HUES64 (cell line): ENCODE measurements around the gene NID2.

Source experiments
- H3K27ac ChIP-seq: 2 replicates; pipeline ENCODE4 v1.7.0; 2013; ENCODE audit warnings: low read depth, low read length, inconsistent platforms
- H3K27me3 ChIP-seq: 2 replicates; pipeline ENCODE4 v1.6.1; 2013; ENCODE audit warnings: mild to moderate bottlenecking, low read length; ENCODE audit not compliant: insufficient read depth
- H3K36me3 ChIP-seq: 2 replicates; pipeline ENCODE4 v1.6.1; 2013; ENCODE audit warnings: mild to moderate bottlenecking, low read length; ENCODE audit not compliant: insufficient read depth
- H3K4me1 ChIP-seq: 2 replicates; pipeline ENCODE4 v1.6.1; 2013; ENCODE audit warnings: mild to moderate bottlenecking, low read length, moderate library complexity; ENCODE audit not compliant: insufficient read depth
- H3K4me3 ChIP-seq: 2 replicates; pipeline ENCODE4 v1.5.1; 2013; ENCODE audit warnings: mild to moderate bottlenecking, low read length, moderate library complexity
- H3K9ac ChIP-seq: 2 replicates; pipeline ENCODE4 v1.6.1; 2013; ENCODE audit warnings: mild to moderate bottlenecking, low read depth, low read length
- H3K9me3 ChIP-seq: 2 replicates; pipeline ENCODE4 v1.6.1; 2013; ENCODE audit warnings: low read depth, low read length; ENCODE audit not compliant: insufficient read depth
- WGBS: fragments of 150-250, 120-280 bp; methylation state at CpG from one replicate; pipeline ENCODE4 v1.1.7; 2013; ENCODE audit warnings: missing lambda C conversion rate; 5-methylcytosine and 5-hydroxymethylcytosine counted together

The NID2 gene

DNA sequence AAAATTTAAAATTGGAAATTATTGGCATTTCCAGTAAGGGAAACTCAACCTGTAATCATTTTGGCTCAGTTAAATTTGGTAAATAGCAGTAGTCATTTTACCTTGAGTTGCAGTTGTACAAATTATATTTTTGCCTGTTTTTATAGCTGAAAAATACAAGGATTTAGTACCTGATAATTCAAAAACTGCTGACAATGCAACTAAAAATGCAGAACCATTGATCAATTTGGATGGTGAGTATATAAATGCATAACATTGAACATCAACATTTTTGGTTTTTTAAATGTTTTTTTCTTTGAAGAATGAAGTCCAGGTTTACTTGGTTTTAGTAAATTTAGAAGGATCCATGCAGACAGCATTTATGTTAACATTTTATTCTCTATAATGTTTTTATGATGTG lies 70.5 kb downstream of the NID2 start:
- H3K36me3 ChIP-seq, result peaks cover 100% of the 10 kb centered on the region
- no peak overlapping the region for H3K27ac ChIP-seq
- H3K9me3 ChIP-seq, result no peaks in the 10 kb centered on the region
- H3K4me3 ChIP-seq, result no peak overlapping the region
- no peaks in the 10 kb centered on the region for H3K4me1 ChIP-seq
- H3K27me3 ChIP-seq, result no peaks in the 10 kb centered on the region
- no peak overlapping the region for H3K9ac ChIP-seq

DNA sequence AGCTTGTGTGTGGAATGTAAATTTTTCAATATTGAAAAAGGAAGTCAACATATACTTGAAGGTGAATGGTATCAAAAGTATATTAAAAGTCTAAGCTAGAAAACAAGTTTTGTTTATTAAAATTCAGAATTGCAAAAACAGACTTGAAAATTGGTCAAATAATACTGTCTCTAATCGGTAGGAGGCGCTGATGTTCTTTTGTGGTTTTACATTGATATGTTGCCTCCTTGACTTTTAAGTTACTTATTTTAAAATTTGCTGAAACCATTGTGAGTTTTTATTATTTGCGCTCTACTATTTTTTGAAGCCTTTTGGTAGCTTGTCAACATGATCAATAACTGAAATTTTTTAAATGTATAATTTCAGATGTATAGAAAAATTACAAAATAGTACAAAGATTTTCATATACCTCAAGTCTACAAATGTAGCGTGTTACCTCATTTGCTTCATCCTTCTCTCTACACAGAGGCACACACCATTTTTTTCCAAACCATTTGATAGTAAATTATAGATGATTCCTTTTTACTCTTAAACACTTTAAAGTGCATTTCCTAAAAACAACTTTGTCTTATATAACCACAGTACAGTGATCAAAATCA lies 72.6 kb downstream of the NID2 start:
- Histone ChIP-seq H3K9ac (no peak overlapping the region), H3K4me3 (no peak overlapping the region), H3K27ac (no peak overlapping the region), H3K9me3 (no peaks in the 10 kb centered on the region), H3K4me1 (no peaks in the 10 kb centered on the region), H3K27me3 (no peaks in the 10 kb centered on the region), H3K36me3 (peaks cover 100% of the 10 kb centered on the region)
- 42% methylated on average over 2 of the region's 4 CpGs for WGBS

DNA sequence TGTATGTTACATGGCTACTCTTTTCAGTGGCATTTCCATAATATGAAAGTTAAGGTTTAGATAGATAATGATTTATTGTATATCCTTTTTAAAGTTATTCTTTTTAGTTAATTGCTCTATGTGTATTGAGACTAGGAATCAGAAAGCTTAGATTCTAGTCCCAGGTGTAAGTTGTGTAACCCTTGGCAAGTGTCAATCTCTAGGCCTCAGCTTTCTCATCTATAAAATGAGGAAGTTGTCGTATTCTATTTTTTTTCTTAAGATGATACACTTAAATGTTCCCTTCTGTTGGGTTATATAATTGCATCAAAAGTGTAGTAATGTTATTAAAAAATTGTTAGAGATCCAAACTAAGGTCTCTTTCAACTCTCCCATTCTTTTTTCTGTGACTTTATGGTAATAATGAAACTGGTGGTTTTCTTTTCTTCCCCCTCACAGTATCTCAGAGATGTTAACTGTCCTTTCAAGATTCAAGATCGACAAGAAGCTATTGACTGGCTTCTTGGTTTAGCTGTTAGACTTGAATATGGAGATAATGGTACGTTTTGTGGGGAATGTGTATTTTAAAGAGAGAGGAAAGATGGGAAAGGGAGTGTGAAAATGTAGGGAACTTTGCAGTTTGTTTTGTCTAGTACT lies 75.5 kb downstream of the NID2 start:
- H3K4me3 ChIP-seq, result no peak overlapping the region
- H3K27ac ChIP-seq, result no peak overlapping the region
- H3K4me1 ChIP-seq, result peaks cover 5% of the 10 kb centered on the region
- no peak overlapping the region for H3K9ac ChIP-seq
- peaks cover 78% of the 10 kb centered on the region for H3K36me3 ChIP-seq
- H3K9me3 ChIP-seq, result no peaks in the 10 kb centered on the region
- H3K27me3 ChIP-seq, result no peaks in the 10 kb centered on the region
- WGBS, result 89% methylated on average over 2 of the region's 3 CpGs

DNA sequence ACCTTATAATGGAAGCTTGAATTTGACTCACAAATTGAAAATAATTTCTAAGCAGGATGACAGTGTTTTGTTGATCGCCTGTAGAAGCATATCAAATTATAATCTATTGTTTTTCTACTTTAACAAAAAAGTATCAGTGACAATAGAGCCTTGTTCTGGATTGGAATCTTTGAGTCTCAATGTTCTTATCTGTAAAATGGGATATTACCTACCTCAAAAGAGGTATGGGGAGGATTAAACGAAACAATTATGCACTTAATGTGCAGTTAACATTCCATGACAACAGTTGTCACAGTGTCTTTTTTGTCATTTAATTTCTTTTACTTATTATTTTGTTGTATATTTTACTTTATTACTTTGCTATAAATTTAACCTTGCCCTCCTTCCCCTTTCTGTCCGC lies 78.4 kb downstream of the NID2 start:
- H3K9ac ChIP-seq, result peak overlapping the region; percentile 93
- H3K36me3 ChIP-seq, result peaks cover 49% of the 10 kb centered on the region
- H3K27ac ChIP-seq, result no peak overlapping the region
- H3K4me1 ChIP-seq, result peaks cover 5% of the 10 kb centered on the region
- no peaks in the 10 kb centered on the region for H3K27me3 ChIP-seq
- WGBS, result no CpG with 5 or more reads among the region's 3 CpGs
- no peaks in the 10 kb centered on the region for H3K9me3 ChIP-seq
- H3K4me3 ChIP-seq, result peak overlapping the region; percentile 94

DNA sequence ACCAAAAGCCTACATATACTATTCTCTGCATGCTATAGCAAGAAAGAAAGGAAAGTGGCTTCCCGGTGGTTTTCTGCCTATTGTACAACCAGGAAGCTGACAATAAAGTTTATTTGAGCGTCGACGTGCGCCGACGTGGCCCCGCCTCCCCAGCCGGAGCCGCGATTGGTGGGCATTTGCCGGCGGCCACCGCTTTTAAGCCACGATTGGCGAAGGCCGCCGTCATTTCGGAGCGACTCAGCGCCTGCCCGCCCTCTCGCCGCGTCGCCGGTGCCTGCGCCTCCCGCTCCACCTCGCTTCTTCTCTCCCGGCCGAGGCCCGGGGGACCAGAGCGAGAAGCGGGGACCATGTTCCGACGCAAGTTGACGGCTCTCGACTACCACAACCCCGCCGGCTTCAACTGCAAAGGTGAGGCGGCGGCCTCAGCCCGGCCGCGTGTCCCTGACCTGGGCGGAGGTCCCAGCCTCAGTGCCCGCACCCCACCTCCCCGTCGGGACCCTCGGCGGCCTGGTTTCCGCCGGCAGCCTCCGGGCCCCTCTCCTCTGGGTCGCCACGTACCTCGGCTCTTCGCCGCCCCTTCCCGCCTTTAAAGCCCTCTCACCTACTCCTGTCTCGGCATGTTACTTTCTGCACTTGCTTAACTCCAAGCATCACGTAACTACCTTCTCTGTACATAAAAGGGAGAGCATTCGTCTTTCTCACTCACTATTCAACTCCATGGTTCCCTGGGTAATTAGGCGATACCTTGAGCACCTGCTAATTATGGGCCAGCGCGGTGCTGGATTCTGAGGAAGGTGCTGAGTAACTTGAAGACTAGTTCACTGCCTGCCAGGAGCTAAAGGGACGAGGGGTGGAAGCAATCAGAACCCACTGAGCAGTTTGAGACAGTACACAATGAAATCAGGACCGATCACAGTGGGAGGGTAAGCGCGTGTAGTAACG lies 79.3 kb downstream of the NID2 start, which contains the start of gene RTRAF:
RTRAF (plus strand) TSS at position 254 of the 942 bp plus-strand sequence; CDS start at position 348, 94 bp downstream.
- Histone ChIP-seq H3K9ac (peak within 1 kb of the TSS; percentile 93), H3K9me3 (no peaks in the 10 kb centered on the region), H3K4me1 (peaks cover 5% of the 10 kb centered on the region), H3K27me3 (no peaks in the 10 kb centered on the region), H3K36me3 (peaks cover 39% of the 10 kb centered on the region), H3K27ac (peak within 1 kb of the TSS; percentile 76), H3K4me3 (peak within 1 kb of the TSS; percentile 94)
- under 1% methylated on average over 72 of the region's 72 CpGs for WGBS

DNA sequence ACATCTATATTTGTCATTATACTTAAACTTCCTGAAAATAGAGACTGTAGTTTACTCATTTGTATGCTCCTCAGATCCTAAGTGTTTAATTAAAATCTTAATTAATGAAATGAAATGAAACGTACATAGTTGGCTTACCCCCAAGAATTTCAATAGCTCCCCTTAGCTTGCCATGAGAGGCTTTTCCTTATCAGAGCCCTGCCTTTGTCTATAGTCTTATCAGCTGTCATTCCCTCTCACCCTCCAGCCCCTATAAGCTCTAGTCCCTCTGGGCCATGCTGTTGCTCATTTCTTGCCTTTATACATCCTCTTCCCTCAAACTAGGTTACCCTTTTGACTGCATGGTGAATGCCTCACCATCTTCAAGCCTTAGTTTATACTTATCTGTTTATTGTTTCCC lies 80.6 kb downstream of the NID2 start:
- Histone ChIP-seq H3K27ac (no peak overlapping the region), H3K27me3 (no peaks in the 10 kb centered on the region), H3K4me3 (no peak overlapping the region), H3K4me1 (peaks cover 5% of the 10 kb centered on the region), H3K36me3 (peaks cover 26% of the 10 kb centered on the region), H3K9ac (no peak overlapping the region), H3K9me3 (no peaks in the 10 kb centered on the region)
- 89% methylated on average over 1 of the region's 1 CpG for WGBS

DNA sequence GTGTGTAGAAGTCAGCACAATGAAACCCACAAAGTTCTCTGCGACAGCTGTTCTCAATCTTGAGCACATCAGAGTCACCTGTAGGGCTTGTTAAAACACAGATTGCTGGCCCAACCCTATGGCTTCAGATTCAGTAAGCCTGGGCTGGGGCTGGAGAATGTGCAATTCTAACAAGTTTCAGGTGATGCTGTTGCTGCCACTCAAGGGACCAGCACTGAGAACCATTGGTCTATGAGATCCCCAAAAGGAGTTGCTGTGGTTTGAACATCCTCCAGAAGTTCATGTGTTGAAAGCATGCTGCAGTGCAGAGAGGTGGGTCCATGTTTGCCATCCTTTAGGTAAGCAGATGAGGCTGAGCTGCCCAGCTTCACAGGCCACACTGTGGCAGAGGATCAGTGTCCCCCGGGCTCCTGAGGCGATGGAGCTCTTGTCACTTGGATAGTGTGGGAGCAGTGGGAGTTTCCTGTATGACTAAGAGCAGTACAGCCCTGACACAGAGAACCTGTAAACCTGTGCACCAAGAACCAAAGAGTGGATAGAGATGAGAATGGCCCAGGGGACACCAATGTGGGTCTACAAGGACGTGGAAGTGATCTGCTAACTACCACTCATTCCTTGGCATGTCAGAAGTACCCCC lies 87.5 kb downstream of the NID2 start:
- no peaks in the 10 kb centered on the region for H3K36me3 ChIP-seq
- no peak overlapping the region for H3K27ac ChIP-seq
- H3K27me3 ChIP-seq, result no peaks in the 10 kb centered on the region
- H3K4me3 ChIP-seq, result no peak overlapping the region
- 96% methylated on average over 4 of the region's 4 CpGs for WGBS
- H3K9me3 ChIP-seq, result no peaks in the 10 kb centered on the region
- H3K4me1 ChIP-seq, result no peaks in the 10 kb centered on the region
- H3K9ac ChIP-seq, result no peak overlapping the region

DNA sequence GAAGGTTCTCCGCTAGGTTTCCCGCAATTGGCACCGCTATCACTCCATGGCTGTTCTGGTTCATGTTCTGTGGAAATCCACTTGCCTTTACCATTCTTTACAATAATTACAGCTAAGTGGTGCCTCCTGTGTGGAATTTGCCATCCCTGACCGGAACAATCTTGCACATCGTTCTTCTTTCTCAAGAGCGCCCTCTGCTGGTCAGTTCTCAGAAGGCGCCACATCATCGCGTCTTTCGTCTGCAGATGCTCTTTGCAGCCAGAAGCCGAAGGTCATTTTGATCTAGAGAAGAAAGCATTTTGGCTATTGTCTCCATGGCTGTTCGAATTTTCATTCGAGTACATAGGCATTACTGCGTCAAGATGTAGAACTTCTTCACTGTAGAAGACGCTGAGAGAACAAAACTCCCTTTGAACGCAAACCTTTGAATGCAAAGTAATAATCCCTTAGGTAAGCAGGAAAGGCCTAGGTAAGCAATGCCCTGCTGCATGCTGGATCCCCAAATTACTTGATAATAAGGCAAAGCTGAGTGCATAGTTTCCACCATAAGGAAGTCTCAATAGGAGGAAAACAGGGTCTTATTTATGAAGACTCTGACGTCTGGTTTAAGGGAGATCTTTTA lies 89.7 kb downstream of the NID2 start:
- no peaks in the 10 kb centered on the region for H3K36me3 ChIP-seq
- H3K27ac ChIP-seq, result no peak overlapping the region
- H3K9ac ChIP-seq, result no peak overlapping the region
- H3K27me3 ChIP-seq, result no peaks in the 10 kb centered on the region
- WGBS, result 32% methylated on average over 17 of the region's 17 CpGs
- H3K4me3 ChIP-seq, result no peak overlapping the region
- H3K9me3 ChIP-seq, result no peaks in the 10 kb centered on the region
- no peaks in the 10 kb centered on the region for H3K4me1 ChIP-seq

DNA sequence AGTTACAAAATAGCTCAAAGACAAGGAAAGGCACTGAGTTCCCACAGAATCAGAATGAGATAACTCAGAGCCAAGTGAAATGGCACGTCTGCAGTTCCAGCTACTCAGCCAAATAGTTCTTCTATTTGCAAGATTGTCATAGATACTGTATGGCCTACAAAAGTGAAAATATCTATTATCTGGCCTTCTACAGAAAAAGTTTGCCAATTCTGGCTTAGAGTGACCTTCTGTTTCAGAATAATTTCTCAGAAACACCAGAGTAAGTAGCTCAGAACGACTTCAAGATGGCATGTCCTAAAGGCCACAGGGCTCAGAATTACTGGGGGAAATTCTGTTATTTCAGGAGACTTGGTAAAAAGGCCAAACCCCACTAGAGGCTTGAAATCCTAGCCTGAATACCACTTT lies 90.2 kb downstream of the NID2 start:
- no peaks in the 10 kb centered on the region for H3K27me3 ChIP-seq
- H3K4me3 ChIP-seq, result no peak overlapping the region
- no peaks in the 10 kb centered on the region for H3K9me3 ChIP-seq
- no peaks in the 10 kb centered on the region for H3K4me1 ChIP-seq
- WGBS, result 39% methylated on average over 2 of the region's 2 CpGs
- H3K9ac ChIP-seq, result no peak overlapping the region
- H3K36me3 ChIP-seq, result no peaks in the 10 kb centered on the region
- H3K27ac ChIP-seq, result no peak overlapping the region

DNA sequence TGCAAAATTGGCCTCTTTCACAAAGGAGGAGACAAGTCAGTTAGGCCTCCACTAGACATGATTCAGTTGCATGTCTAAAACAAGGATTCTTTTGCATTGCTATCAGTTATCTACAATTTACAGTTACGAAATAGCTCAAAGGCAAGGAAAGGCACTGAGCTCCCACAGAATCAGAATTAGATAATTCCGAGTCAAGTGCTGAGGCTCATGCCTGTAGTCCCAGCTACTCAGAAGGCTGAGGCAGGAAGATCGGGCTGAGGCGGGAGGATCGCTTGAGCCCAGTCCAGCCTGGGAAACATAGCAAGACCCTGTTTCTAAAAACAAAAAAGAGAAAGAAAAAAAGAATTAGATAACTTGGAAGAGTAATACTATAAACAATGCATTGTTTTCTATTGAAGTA lies 91.8 kb downstream of the NID2 start:
- Histone ChIP-seq H3K4me3 (no peak overlapping the region), H3K4me1 (no peaks in the 10 kb centered on the region), H3K9ac (no peak overlapping the region), H3K27me3 (no peaks in the 10 kb centered on the region), H3K9me3 (no peaks in the 10 kb centered on the region), H3K36me3 (no peaks in the 10 kb centered on the region), H3K27ac (no peak overlapping the region)
- WGBS, result 95% methylated on average over 5 of the region's 5 CpGs
